ENCODE results near the gene DHRS9.

DNA sequence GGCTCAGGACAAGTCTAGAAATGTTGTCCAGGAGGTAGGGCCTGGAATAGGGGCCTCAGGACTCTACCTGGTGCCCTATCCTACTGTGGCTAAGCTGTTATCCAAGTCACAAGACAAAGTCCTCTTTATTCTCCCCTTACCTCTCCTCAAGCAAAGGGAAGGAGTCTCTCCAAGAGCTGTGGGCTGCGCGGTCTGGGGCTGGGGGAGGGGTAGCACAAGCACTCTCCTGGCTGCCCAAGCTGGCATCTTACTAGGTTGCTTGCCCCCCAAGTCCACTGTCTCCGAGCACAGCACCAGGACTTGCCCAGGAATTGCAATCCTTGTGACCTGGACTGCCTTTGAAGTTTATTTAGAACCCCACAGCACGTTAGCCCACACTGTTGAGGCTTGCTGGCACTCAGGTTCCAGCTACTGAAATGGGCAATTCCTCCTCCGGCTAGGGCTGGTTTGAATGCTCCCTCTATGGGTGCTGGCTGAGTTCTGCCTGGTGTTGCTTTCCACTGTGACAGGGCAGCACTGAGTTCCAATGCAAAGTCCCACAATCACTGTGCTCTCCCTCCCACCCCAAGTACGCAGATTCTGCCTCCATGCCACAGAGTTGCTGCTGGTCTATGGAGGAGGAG lies 18.5 kb downstream of the DHRS9 start:
- TF ChIP-seq CTCF (optimal IDR thresholded peaks at IDR 0.05 in 1 of 3, IDR thresholded peaks at IDR 0.05 in 1 of 3, conservative IDR thresholded peaks at IDR 0.05 in 1 of 3; ENCODE audit: extremely low read depth in 1 of 3, insufficient read depth in 2 of 3, low read length in 3 of 3) (peak in 1 of 3 experiments; percentile 15), EZH2 (IDR thresholded peaks at IDR 0.05; ENCODE audit: low read length) (no peak)
